ENCODE measurements around the gene CD248. TPM values are rescaled to one million over a fixed set of nuclear protein-coding genes. Genes with fewer than 3 reads are reported as not detected.

CD248 gene
- total RNA-seq, 1 experiment from 2014 or later, result not detected

- H3K9me3 ChIP-seq (ENCODE audit: insufficient read depth, low read depth), result no peaks in the 10 kb centered on the region
- H2AFZ ChIP-seq, result no peak overlapping the region
- ChIA-PET CTCF (no interaction called here), POLR2A (ENCODE audit: unreplicated experiment) (no interaction called here)
- H3K9me2 ChIP-seq (ENCODE audit: insufficient read depth), result no peaks in the 10 kb centered on the region
- peaks cover 25% of the 10 kb centered on the region for H4K20me1 ChIP-seq (ENCODE audit: insufficient read depth)
- peaks cover 5% of the 10 kb centered on the region; the same call in 1 of the 2 replicates for H3K36me3 ChIP-seq (ENCODE audit: low read depth)
- no TSS peak for BruUV-seq (replicated peaks)
- H3K4me1 ChIP-seq (replicated peaks; ENCODE audit: insufficient read depth), result peaks cover 8% of the 10 kb centered on the region
- no peak for TF ChIP-seq EZH2 (IDR thresholded peaks at IDR 0.05; ENCODE audit: low read depth)
- TF ChIP-seq CTCF (conservative IDR thresholded peaks at IDR 0.05), result no peak
- no peak for DNase-seq
- no peak overlapping the region for H3K27ac ChIP-seq
- peaks cover 28% of the 10 kb centered on the region for H3K79me2 ChIP-seq (ENCODE audit: low read depth)
- no peak overlapping the region for H3K4me3 ChIP-seq
- H3K27me3 ChIP-seq (ENCODE audit: insufficient read depth, low read depth), result no peaks in the 10 kb centered on the region
- no peak overlapping the region for H3K4me2 ChIP-seq
- intact Hi-C loops (cut with micrococcal nuclease; ENCODE audit: unreplicated experiment), result loop anchor here (5.0 kb wide), 1 partner anchor 254 kb away; the partner anchor contains the start of gene CST6
- H3F3A ChIP-seq (ENCODE audit: insufficient read depth, low read depth), result peaks cover 24% of the 10 kb centered on the region; the same call in 1 of the 2 replicates
Observed at GRCh38 chr11:66266378-66267038, 50.3 kb downstream of the CD248 start.

GRCh38 chr11:66265531-66266377 is 51.1 kb downstream of the CD248 start:
- ChIA-PET CTCF (no interaction called here), POLR2A (ENCODE audit: unreplicated experiment) (no interaction called here)
- peaks cover 2% of the 10 kb centered on the region; the same call in 1 of the 2 replicates for H3K36me3 ChIP-seq (ENCODE audit: low read depth)
- peaks cover 8% of the 10 kb centered on the region for H3K4me1 ChIP-seq (replicated peaks; ENCODE audit: insufficient read depth)
- peaks cover 24% of the 10 kb centered on the region; the same call in 1 of the 2 replicates for H3F3A ChIP-seq (ENCODE audit: insufficient read depth, low read depth)
- BruUV-seq (replicated peaks), result no TSS peak
- no peaks in the 10 kb centered on the region for H3K9me3 ChIP-seq (ENCODE audit: insufficient read depth, low read depth)
- H2AFZ ChIP-seq, result no peak overlapping the region
- no peaks in the 10 kb centered on the region for H3K27me3 ChIP-seq (ENCODE audit: insufficient read depth, low read depth)
- H3K79me2 ChIP-seq (ENCODE audit: low read depth), result peaks cover 21% of the 10 kb centered on the region
- H3K9me2 ChIP-seq (ENCODE audit: insufficient read depth), result no peaks in the 10 kb centered on the region
- H3K27ac ChIP-seq, result no peak overlapping the region
- no peak for TF ChIP-seq EZH2 (IDR thresholded peaks at IDR 0.05; ENCODE audit: low read depth)
- no peak overlapping the region for H3K4me3 ChIP-seq
- no peak overlapping the region for H3K4me2 ChIP-seq
- intact Hi-C loops (cut with micrococcal nuclease; ENCODE audit: unreplicated experiment), result loop anchor here (5.0 kb wide), 1 partner anchor 253 kb away; the partner anchor contains the start of gene CST6
- H4K20me1 ChIP-seq (ENCODE audit: insufficient read depth), result peaks cover 18% of the 10 kb centered on the region
- DNase-seq, result no peak

- CTCF ChIA-PET, result no interaction called here
Observed at GRCh38 chr11:66264914-66265313, 51.9 kb downstream of the CD248 start.

More at GRCh38 chr11:66264914-66265313, 51.9 kb downstream of the CD248 start:
- H3K4me3 ChIP-seq, result no peak overlapping the region
- intact Hi-C loops (cut with micrococcal nuclease; ENCODE audit: unreplicated experiment), result loop anchor here (5.0 kb wide), 1 partner anchor 253 kb away; the partner anchor contains the start of gene CST6
- peaks cover 14% of the 10 kb centered on the region for H3K79me2 ChIP-seq (ENCODE audit: low read depth)
- peaks cover 9% of the 10 kb centered on the region for H4K20me1 ChIP-seq (ENCODE audit: insufficient read depth)
- POLR2A ChIA-PET (ENCODE audit: unreplicated experiment), result no interaction called here
- H3K4me1 ChIP-seq (replicated peaks; ENCODE audit: insufficient read depth), result peaks cover 6% of the 10 kb centered on the region
- no peak for DNase-seq
- no peak overlapping the region for H3K4me2 ChIP-seq
- H3K36me3 ChIP-seq (ENCODE audit: low read depth), result 0 out of 2 replicates have a peak, but pooled peaks cover 8% of the 10 kb centered on the region
- H3K9me3 ChIP-seq (ENCODE audit: insufficient read depth, low read depth), result no peaks in the 10 kb centered on the region
- no peak overlapping the region for H2AFZ ChIP-seq
- H3K9me2 ChIP-seq (ENCODE audit: insufficient read depth), result no peaks in the 10 kb centered on the region
- no TSS peak for BruUV-seq (replicated peaks)
- H3K27me3 ChIP-seq (ENCODE audit: insufficient read depth, low read depth), result no peaks in the 10 kb centered on the region
- H3K27ac ChIP-seq, result no peak overlapping the region
- H3F3A ChIP-seq (ENCODE audit: insufficient read depth, low read depth), result peaks cover 24% of the 10 kb centered on the region; the same call in 1 of the 2 replicates
- TF ChIP-seq EZH2 (IDR thresholded peaks at IDR 0.05; ENCODE audit: low read depth) (no peak), CTCF (conservative IDR thresholded peaks at IDR 0.05) (peak; percentile 72)

Other genes with a start within 250 kb of the CD248 start
- gene PACS1, start 246.8 kb downstream of the CD248 start, total RNA-seq (2021), result 100 and 102 TPM in 2 replicates
- 48.3 and 58.4 TPM in 2 replicates for gene KLC2, start 59.3 kb downstream of the CD248 start, total RNA-seq (2021)
- 209 and 232 TPM in 2 replicates for gene RAB1B, start 48.4 kb downstream of the CD248 start, total RNA-seq (2021)
- gene CNIH2, start 38.9 kb downstream of the CD248 start, total RNA-seq (2021), result 5.5 and 6.8 TPM in 2 replicates
- gene YIF1A, start 27.9 kb downstream of the CD248 start, total RNA-seq (2021), result 81.8 and 84.8 TPM in 2 replicates
- 0.15 and 0.22 TPM in 2 replicates for gene TMEM151A, start 25.1 kb downstream of the CD248 start, total RNA-seq (2021)
- 15.5 and 19.5 TPM in 2 replicates for gene RIN1, start 19.4 kb upstream of the CD248 start, total RNA-seq (2021)
- gene BRMS1, start 28.1 kb upstream of the CD248 start, total RNA-seq (2021), result 43.2 and 54.3 TPM in 2 replicates
- gene B4GAT1, start 30.6 kb upstream of the CD248 start, total RNA-seq (2021), result 22.8 and 28.5 TPM in 2 replicates
- 28.9 and 36.1 TPM in 2 replicates for gene SLC29A2, start 54.7 kb upstream of the CD248 start, total RNA-seq (2021)
- gene NPAS4, start 104.0 kb upstream of the CD248 start, total RNA-seq (2021), result not detected in 2 replicates
- 138 and 140 TPM in 2 replicates for gene MRPL11, start 121.8 kb upstream of the CD248 start, total RNA-seq (2021)
- gene PELI3, start 149.9 kb upstream of the CD248 start, total RNA-seq (2021), result 14.0 and 18.0 TPM in 2 replicates
- 76.2 and 80.0 TPM in 2 replicates for gene DPP3, start 163.4 kb upstream of the CD248 start, total RNA-seq (2021)
- gene BBS1, start 193.6 kb upstream of the CD248 start, total RNA-seq (2021), result 56.1 and 63.4 TPM in 2 replicates
- 19.4 and 28.7 TPM in 2 replicates for gene ZDHHC24, start 229.0 kb upstream of the CD248 start, total RNA-seq (2021)
- gene ACTN3, start 229.9 kb upstream of the CD248 start, total RNA-seq (2021), result not detected in 2 replicates